Measurements from ENCODE around the gene CHRND.

DNA sequence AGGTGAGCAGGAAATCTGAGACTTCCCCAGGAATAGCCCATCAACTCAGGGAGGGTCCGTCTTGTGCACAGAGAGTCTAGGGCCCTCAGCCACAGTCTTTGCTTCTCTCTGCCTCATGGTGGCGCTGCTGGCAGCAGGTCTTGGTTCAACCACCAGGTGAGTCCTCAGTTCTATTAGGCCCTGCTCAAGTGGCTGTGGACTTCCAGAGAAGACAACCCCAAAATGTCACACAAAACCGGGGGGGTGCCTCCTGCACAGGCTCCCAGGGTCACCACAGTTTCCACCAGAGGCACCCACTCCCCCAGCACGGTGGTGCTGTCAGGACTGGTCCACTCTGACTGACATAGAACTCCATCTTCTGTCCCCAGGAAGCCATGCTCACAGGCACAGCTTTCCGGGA lies 11.1 kb downstream of the CHRND start:
- no peak for TF ChIP-seq EP300 (IDR thresholded peaks at IDR 0.05)
- no peak for TF ChIP-seq POLR2A (IDR thresholded peaks at IDR 0.05)
